ENCODE results near the gene PHB1.

DNA sequence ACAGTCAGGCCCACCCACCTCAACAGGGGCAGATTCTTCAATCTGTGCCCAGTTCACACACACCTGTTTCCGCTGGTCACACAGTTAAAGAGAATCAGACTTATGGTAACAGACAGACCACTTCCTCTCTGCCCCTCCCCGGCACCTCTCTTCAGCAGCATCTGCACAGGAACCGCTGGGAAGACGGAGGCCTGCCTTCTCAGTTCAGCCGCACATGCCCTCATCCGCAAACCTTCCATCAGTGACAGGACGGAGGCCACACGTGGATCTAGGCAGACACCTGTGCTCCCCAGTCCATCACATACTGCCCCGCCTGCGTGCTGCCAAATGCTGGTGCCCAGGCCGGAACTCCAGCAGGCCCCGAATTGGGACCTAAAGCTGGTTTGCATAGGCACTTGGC, 10.3 kb downstream of the PHB1 start:
- TF ChIP-seq CHD2 (IDR thresholded peaks at IDR 0.05; ENCODE audit: low read length, partially characterized antibody) (no peak), GATA2 (CRISPR knock-in tag; IDR thresholded peaks at IDR 0.05) (no peak), EZH2phosphoT487 (IDR thresholded peaks at IDR 0.05; ENCODE audit: borderline replicate concordance, low read depth) (no peak), RXRA (IDR thresholded peaks at IDR 0.05; ENCODE audit: borderline replicate concordance, low read depth) (no peak), RFX5 (IDR thresholded peaks at IDR 0.05; ENCODE audit: low read length) (no peak)
- TF ChIP-seq, protein P1, sequence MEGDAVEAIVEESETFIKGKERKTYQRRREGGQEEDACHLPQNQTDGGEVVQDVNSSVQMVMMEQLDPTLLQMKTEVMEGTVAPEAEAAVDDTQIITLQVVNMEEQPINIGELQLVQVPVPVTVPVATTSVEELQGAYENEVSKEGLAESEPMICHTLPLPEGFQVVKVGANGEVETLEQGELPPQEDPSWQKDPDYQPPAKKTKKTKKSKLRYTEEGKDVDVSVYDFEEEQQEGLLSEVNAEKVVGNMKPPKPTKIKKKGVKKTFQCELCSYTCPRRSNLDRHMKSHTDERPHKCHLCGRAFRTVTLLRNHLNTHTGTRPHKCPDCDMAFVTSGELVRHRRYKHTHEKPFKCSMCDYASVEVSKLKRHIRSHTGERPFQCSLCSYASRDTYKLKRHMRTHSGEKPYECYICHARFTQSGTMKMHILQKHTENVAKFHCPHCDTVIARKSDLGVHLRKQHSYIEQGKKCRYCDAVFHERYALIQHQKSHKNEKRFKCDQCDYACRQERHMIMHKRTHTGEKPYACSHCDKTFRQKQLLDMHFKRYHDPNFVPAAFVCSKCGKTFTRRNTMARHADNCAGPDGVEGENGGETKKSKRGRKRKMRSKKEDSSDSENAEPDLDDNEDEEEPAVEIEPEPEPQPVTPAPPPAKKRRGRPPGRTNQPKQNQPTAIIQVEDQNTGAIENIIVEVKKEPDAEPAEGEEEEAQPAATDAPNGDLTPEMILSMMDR (IDR thresholded peaks at IDR 0.05), result no peak

Measured in SK-N-SH (cell line).